ENCODE results near the gene SDK1.
A peak's percentile ranks its signal among the peaks of the same experiment; 100 is the strongest.

SDK1 gene

GRCh38 chr7:3464900-3465622 is 164.0 kb downstream of the SDK1 start:
- DNase-seq: no peak

- DNase-seq: no peak
Observed at GRCh38 chr7:3466261-3466660, 165.2 kb downstream of the SDK1 start.

GRCh38 chr7:3469641-3470040 is 168.6 kb downstream of the SDK1 start:
- DNase-seq: no peak

GRCh38 chr7:3480197-3480596 is 179.1 kb downstream of the SDK1 start:
- DNase-seq: no peak

GRCh38 chr7:3481435-3481834 is 180.4 kb downstream of the SDK1 start:
- DNase-seq: no peak

GRCh38 chr7:3482147-3482921 is 181.3 kb downstream of the SDK1 start:
- peak; percentile 20 for DNase-seq

- no peak for DNase-seq
Observed at GRCh38 chr7:3486841-3487240, 185.8 kb downstream of the SDK1 start.

- DNase-seq: no peak
Observed at GRCh38 chr7:3488829-3489228, 187.8 kb downstream of the SDK1 start.

- no peak for DNase-seq
Observed at GRCh38 chr7:3493499-3493898, 192.4 kb downstream of the SDK1 start.

GRCh38 chr7:3494947-3495346 is 193.9 kb downstream of the SDK1 start:
- no peak for DNase-seq

- no peak for DNase-seq
Observed at GRCh38 chr7:3495530-3495929, 194.5 kb downstream of the SDK1 start.

- no peak for DNase-seq
Observed at GRCh38 chr7:3495954-3496353, 194.9 kb downstream of the SDK1 start.

- DNase-seq: no peak
Observed at GRCh38 chr7:3497796-3498195, 196.7 kb downstream of the SDK1 start.

GRCh38 chr7:3501671-3502070 is 200.6 kb downstream of the SDK1 start:
- DNase-seq: no peak

- no peak for DNase-seq
Observed at GRCh38 chr7:3504384-3504783, 203.3 kb downstream of the SDK1 start.

- no peak for DNase-seq
Observed at GRCh38 chr7:3510101-3511020, 209.3 kb downstream of the SDK1 start.

- DNase-seq: no peak
Observed at GRCh38 chr7:3517344-3517743, 216.3 kb downstream of the SDK1 start.

- DNase-seq: no peak
Observed at GRCh38 chr7:3518546-3518945, 217.5 kb downstream of the SDK1 start.

- peak; percentile 87 for DNase-seq
Observed at GRCh38 chr7:3520206-3520605, 219.2 kb downstream of the SDK1 start.

GRCh38 chr7:3527496-3528124 is 226.6 kb downstream of the SDK1 start:
- DNase-seq: no peak

GRCh38 chr7:3533040-3533439 is 232.0 kb downstream of the SDK1 start:
- DNase-seq: no peak

GRCh38 chr7:3537210-3537875 is 236.3 kb downstream of the SDK1 start:
- no peak for DNase-seq

Measured in NCI-H1092 treated with DMSO at 0.1 percent for 48 hours (cell line).